Measurements from ENCODE around the gene ZBTB7A.
A peak's percentile ranks its signal among the peaks of the same experiment; 100 is the strongest.

Gene ZBTB7A

DNA sequence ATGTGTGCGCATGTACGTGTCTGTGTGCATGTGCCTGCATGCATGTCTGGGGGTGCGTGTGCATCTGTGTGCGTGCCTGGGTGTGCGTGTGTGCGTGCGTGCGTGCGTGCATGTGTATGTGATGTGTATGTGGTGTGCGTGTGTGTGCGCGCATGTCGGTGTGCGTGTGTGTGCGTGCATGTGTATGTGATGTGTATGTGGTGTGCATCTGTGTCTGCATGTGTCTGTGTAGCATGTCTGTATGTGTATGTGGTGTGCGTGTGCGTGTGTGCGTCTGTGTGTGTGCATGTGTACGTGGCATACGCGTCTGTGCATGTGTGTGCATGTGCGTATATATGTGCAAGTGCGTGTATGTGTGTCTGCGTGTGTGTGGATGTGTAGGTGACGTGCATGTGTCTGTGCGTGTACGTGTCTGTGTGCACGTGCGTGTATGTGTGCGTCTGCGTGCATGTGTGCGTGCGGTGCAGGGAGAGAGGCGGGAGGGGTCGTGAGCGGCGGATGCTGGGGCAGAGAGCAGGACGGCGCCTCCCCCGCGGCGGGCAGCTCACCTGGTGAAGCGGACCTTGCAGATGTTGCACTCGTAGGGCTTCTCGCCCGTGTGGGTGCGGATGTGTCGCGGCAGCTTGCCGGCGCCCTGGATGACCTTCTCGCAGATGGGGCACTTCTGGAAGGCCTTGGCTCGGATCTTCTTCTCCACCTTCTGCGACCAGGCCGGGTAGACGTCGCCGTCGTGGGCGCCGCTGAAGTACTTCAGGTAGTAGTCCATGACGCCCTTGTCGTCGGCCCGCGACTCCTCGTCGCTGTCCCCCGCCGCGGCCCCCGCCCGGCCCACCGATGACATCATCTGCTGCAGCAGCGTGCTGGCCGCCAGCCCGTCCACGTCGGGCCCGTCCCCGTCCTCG lies 13.0 kb downstream of the ZBTB7A start (continued):
- TF ChIP-seq ZNF621 (tag by site-specific recombination; IDR thresholded peaks at IDR 0.05) (0 out of 2 replicates have a peak, but pooled peaks have one; percentile 46), ZNF658 (tag by site-specific recombination; IDR thresholded peaks at IDR 0.05) (no peak), ZNF473 (tag by site-specific recombination; IDR thresholded peaks at IDR 0.05) (no peak), ZNF837 (tag by site-specific recombination; IDR thresholded peaks at IDR 0.05) (no peak), ZNF664 (tag by site-specific recombination; IDR thresholded peaks at IDR 0.05) (no peak), ZSCAN23 (tag by site-specific recombination; IDR thresholded peaks at IDR 0.05) (no peak), BCL11B (tag by site-specific recombination; IDR thresholded peaks at IDR 0.05; ENCODE audit: low read depth) (no peak), ZNF114 (tag by site-specific recombination; IDR thresholded peaks at IDR 0.05) (no peak), ZBTB7A (tag by site-specific recombination; IDR thresholded peaks at IDR 0.05; ENCODE audit: low read depth) (0 out of 2 replicates have a peak, but pooled peaks have one; percentile 18), ZFP41 (tag by site-specific recombination; IDR thresholded peaks at IDR 0.05; ENCODE audit: borderline replicate concordance) (no peak), ZNF501 (tag by site-specific recombination; IDR thresholded peaks at IDR 0.05) (no peak), ZNF157 (tag by site-specific recombination; IDR thresholded peaks at IDR 0.05) (no peak), ZNF391 (tag by site-specific recombination; IDR thresholded peaks at IDR 0.05; ENCODE audit: borderline replicate concordance, low read depth) (peak; percentile 34; the same call in 1 of the 2 replicates), ZNF341 (tag by site-specific recombination; IDR thresholded peaks at IDR 0.05; ENCODE audit: low read depth) (no peak), ZXDB (tag by site-specific recombination; IDR thresholded peaks at IDR 0.05) (no peak), SP3 (tag by site-specific recombination; IDR thresholded peaks at IDR 0.05) (no peak), ZNF2 (tag by site-specific recombination; IDR thresholded peaks at IDR 0.05) (peak; percentile 91), ZNF175 (tag by site-specific recombination; IDR thresholded peaks at IDR 0.05) (no peak), SCRT2 (tag by site-specific recombination; IDR thresholded peaks at IDR 0.05) (no peak)
- TF ChIP-seq, protein P1, sequence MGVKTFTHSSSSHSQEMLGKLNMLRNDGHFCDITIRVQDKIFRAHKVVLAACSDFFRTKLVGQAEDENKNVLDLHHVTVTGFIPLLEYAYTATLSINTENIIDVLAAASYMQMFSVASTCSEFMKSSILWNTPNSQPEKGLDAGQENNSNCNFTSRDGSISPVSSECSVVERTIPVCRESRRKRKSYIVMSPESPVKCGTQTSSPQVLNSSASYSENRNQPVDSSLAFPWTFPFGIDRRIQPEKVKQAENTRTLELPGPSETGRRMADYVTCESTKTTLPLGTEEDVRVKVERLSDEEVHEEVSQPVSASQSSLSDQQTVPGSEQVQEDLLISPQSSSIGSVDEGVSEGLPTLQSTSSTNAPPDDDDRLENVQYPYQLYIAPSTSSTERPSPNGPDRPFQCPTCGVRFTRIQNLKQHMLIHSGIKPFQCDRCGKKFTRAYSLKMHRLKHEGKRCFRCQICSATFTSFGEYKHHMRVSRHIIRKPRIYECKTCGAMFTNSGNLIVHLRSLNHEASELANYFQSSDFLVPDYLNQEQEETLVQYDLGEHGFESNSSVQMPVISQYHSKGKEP (tag by site-specific recombination; IDR thresholded peaks at IDR 0.05): no peak
- TF ChIP-seq, protein P2, sequence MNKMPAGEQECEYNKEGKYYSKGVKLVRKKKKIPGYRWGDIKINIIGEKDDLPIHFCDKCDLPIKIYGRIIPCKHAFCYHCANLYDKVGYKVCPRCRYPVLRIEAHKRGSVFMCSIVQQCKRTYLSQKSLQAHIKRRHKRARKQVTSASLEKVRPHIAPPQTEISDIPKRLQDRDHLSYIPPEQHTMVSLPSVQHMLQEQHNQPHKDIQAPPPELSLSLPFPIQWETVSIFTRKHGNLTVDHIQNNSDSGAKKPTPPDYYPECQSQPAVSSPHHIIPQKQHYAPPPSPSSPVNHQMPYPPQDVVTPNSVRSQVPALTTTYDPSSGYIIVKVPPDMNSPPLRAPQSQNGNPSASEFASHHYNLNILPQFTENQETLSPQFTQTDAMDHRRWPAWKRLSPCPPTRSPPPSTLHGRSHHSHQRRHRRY (tag by site-specific recombination; IDR thresholded peaks at IDR 0.05): no peak
- TF ChIP-seq, protein P3, sequence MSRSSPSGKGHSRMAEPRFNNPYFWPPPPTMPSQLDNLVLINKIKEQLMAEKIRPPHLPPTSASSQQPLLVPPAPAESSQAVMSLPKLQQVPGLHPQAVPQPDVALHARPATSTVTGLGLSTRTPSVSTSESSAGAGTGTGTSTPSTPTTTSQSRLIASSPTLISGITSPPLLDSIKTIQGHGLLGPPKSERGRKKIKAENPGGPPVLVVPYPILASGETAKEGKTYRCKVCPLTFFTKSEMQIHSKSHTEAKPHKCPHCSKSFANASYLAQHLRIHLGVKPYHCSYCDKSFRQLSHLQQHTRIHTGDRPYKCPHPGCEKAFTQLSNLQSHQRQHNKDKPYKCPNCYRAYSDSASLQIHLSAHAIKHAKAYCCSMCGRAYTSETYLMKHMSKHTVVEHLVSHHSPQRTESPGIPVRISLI (tag by site-specific recombination; IDR thresholded peaks at IDR 0.05): no peak
- TF ChIP-seq, protein P4, sequence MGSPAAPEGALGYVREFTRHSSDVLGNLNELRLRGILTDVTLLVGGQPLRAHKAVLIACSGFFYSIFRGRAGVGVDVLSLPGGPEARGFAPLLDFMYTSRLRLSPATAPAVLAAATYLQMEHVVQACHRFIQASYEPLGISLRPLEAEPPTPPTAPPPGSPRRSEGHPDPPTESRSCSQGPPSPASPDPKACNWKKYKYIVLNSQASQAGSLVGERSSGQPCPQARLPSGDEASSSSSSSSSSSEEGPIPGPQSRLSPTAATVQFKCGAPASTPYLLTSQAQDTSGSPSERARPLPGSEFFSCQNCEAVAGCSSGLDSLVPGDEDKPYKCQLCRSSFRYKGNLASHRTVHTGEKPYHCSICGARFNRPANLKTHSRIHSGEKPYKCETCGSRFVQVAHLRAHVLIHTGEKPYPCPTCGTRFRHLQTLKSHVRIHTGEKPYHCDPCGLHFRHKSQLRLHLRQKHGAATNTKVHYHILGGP (tag by site-specific recombination; IDR thresholded peaks at IDR 0.05): 0 out of 2 replicates have a peak, but pooled peaks have one; percentile 7
- TF ChIP-seq, protein P5, sequence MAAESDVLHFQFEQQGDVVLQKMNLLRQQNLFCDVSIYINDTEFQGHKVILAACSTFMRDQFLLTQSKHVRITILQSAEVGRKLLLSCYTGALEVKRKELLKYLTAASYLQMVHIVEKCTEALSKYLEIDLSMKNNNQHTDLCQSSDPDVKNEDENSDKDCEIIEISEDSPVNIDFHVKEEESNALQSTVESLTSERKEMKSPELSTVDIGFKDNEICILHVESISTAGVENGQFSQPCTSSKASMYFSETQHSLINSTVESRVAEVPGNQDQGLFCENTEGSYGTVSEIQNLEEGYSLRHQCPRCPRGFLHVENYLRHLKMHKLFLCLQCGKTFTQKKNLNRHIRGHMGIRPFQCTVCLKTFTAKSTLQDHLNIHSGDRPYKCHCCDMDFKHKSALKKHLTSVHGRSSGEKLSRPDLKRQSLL (tag by site-specific recombination; IDR thresholded peaks at IDR 0.05): no peak
- TF ChIP-seq, protein P6, sequence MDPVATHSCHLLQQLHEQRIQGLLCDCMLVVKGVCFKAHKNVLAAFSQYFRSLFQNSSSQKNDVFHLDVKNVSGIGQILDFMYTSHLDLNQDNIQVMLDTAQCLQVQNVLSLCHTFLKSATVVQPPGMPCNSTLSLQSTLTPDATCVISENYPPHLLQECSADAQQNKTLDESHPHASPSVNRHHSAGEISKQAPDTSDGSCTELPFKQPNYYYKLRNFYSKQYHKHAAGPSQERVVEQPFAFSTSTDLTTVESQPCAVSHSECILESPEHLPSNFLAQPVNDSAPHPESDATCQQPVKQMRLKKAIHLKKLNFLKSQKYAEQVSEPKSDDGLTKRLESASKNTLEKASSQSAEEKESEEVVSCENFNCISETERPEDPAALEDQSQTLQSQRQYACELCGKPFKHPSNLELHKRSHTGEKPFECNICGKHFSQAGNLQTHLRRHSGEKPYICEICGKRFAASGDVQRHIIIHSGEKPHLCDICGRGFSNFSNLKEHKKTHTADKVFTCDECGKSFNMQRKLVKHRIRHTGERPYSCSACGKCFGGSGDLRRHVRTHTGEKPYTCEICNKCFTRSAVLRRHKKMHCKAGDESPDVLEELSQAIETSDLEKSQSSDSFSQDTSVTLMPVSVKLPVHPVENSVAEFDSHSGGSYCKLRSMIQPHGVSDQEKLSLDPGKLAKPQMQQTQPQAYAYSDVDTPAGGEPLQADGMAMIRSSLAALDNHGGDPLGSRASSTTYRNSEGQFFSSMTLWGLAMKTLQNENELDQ (tag by site-specific recombination; IDR thresholded peaks at IDR 0.05; ENCODE audit: low read depth): no peak

Measured in HEK293 (cell line).